Activated naive CD4-positive, alpha-beta T cell treated with anti-CD3 and anti-CD28 coated beads, Interleukin-2, amount 10 ng/mL, durations not matched to agents 7 days and 5 days (primary cell): ENCODE data around the gene MIER1.

Experiments
- CTCF ChIA-PET: fragments of 350-600 bp; sonication (Branson Sonifier 250); formaldehyde crosslinking; loops from one replicate; lab custom pipeline; 2021; ENCODE audit warnings: antibody characterized with exemption; lab: Charles Lee
- DNase-seq: peaks from one replicate; pipeline ENCODE4 v3.0.0-alpha.2; 2020
- H3K27ac Mint-ChIP-seq: one replicate; pipeline ENCODE4 v1.8.0; 2021; ENCODE audit warnings: mild to moderate bottlenecking, moderate library complexity, mixed read lengths
- H3K27me3 Mint-ChIP-seq: one replicate; pipeline ENCODE4 v1.8.0; 2021; ENCODE audit warnings: mild to moderate bottlenecking, mixed read lengths
- H3K36me3 Mint-ChIP-seq: one replicate; pipeline ENCODE4 v1.8.0; 2021; ENCODE audit warnings: mixed read lengths
- H3K4me1 Mint-ChIP-seq: one replicate; pipeline ENCODE4 v1.8.0; 2021; ENCODE audit warnings: mixed read lengths
- H3K4me3 Mint-ChIP-seq: one replicate; pipeline ENCODE4 v1.8.0; 2021; ENCODE audit warnings: mild to moderate bottlenecking, moderate library complexity, mixed read lengths
- H3K9me3 Mint-ChIP-seq: one replicate; pipeline ENCODE4 v1.8.0; 2021; ENCODE audit warnings: mixed read lengths

The MIER1 gene

GRCh38 chr1:67029472-67029871, 104.7 kb downstream of the MIER1 start:
- no peak overlapping the region for H3K4me3 Mint-ChIP-seq
- no peaks in the 10 kb centered on the region for H3K4me1 Mint-ChIP-seq
- DNase-seq: no peak
- H3K27ac Mint-ChIP-seq: no peak overlapping the region
- no peaks in the 10 kb centered on the region for H3K9me3 Mint-ChIP-seq
- peaks cover 33% of the 10 kb centered on the region for H3K36me3 Mint-ChIP-seq
- CTCF ChIA-PET: interaction anchor here (0.6 to 0.7 kb wide), 3 partner anchors 118 to 212 kb away, joined by 3 read pairs; no protein-coding TSS in a partner anchor
- no peaks in the 10 kb centered on the region for H3K27me3 Mint-ChIP-seq

DNA sequence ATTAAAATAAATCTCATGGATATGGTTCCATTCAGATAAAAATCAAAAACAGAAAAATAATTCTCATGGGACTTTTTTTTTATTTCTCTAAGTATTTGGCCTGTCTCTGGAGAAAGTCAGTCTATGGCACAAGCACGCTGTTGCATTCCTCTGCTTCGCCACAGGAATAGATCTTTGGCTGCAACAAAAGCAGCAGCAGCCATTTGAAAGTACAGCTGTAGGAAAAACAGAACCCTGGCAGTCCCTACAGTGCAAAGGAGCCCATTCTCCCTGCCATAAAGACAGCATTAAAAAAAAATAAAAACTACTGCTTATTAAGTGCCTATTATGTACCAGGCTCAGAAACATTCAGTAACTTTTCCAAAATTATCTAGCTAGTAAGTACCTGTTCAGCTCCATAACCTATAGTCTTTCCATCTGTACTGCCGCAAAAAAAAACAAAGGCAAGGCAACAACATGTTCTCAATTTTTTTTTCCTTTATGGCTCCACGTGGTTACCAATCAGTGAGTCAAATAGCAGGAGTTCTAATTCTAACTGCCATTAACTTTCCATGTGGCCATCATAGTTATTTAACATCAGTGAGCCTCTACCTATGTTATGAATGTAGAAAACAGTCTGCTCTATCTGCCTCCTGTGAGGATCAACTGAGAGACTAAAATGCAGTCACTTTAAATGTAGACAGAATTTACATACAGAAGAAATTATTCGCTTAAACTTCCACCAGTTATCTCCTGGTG, 106.5 kb downstream of the MIER1 start:
- Mint-ChIP-seq H3K27me3 (no peaks in the 10 kb centered on the region), H3K9me3 (peaks cover 3% of the 10 kb centered on the region), H3K4me3 (no peak overlapping the region), H3K36me3 (peaks cover 40% of the 10 kb centered on the region), H3K4me1 (no peaks in the 10 kb centered on the region), H3K27ac (no peak overlapping the region)
- no peak for DNase-seq
- CTCF ChIA-PET: no interaction called here

- peaks cover 46% of the 10 kb centered on the region for H3K36me3 Mint-ChIP-seq
- peaks cover 2% of the 10 kb centered on the region for H3K4me1 Mint-ChIP-seq
- H3K27ac Mint-ChIP-seq: no peak overlapping the region
- H3K27me3 Mint-ChIP-seq: no peaks in the 10 kb centered on the region
- no peak for DNase-seq
- CTCF ChIA-PET: no interaction called here
- H3K4me3 Mint-ChIP-seq: no peak overlapping the region
- peaks cover 7% of the 10 kb centered on the region for H3K9me3 Mint-ChIP-seq
These were observed 107.1 kb downstream of the MIER1 start for GRCh38 chr1:67031859-67032247.
